ENCODE measurements around the gene RPUSD4.

The RPUSD4 gene

GRCh38 chr11:126210871-126211235, 597 bp downstream of the RPUSD4 start:
- DNase-seq, result no peak

GRCh38 chr11:126207896-126208295, 3.6 kb downstream of the RPUSD4 start:
- DNase-seq, result no peak

- no peak for DNase-seq
Measured at GRCh38 chr11:126205359-126205758, 6.1 kb downstream of the RPUSD4 start.

GRCh38 chr11:126202646-126203359, 8.6 kb downstream of the RPUSD4 start:
- no peak for DNase-seq

- DNase-seq, result no peak
Measured at GRCh38 chr11:126198648-126199047, 12.8 kb downstream of the RPUSD4 start.

- no peak for DNase-seq
Measured at GRCh38 chr11:126197277-126197939, 14.0 kb downstream of the RPUSD4 start.

- DNase-seq, result no peak
Measured at GRCh38 chr11:126195119-126195518, 16.3 kb downstream of the RPUSD4 start.

- peak; percentile 80 for DNase-seq
Measured at GRCh38 chr11:126194121-126194543, 17.3 kb downstream of the RPUSD4 start.

GRCh38 chr11:126193038-126193478, 18.4 kb downstream of the RPUSD4 start:
- DNase-seq, result no peak

GRCh38 chr11:126192361-126192760, 19.1 kb downstream of the RPUSD4 start:
- no peak for DNase-seq

- no peak for DNase-seq
Measured at GRCh38 chr11:126191379-126192073, 19.9 kb downstream of the RPUSD4 start.

GRCh38 chr11:126190792-126191191, 20.7 kb downstream of the RPUSD4 start:
- DNase-seq, result no peak

GRCh38 chr11:126189109-126189929, 22.1 kb downstream of the RPUSD4 start:
- DNase-seq, result no peak

- no peak for DNase-seq
Measured at GRCh38 chr11:126188332-126189108, 22.9 kb downstream of the RPUSD4 start.

- DNase-seq, result peak; percentile 18
Measured at GRCh38 chr11:126186708-126187529, 24.5 kb downstream of the RPUSD4 start.

GRCh38 chr11:126186025-126186698, 25.3 kb downstream of the RPUSD4 start:
- no peak for DNase-seq

- no peak for DNase-seq
Measured at GRCh38 chr11:126185259-126186024, 26.0 kb downstream of the RPUSD4 start.

GRCh38 chr11:126182787-126183445, 28.5 kb downstream of the RPUSD4 start:
- no peak for DNase-seq
